T-helper 9 cell (primary cell): ENCODE data around the gene TMEM114.
A peak's percentile ranks its signal among the peaks of the same experiment; 100 is the strongest.

Experiments used
- DNase-seq: peaks from one replicate; pipeline ENCODE4 v3.0.0-alpha.2; 2020
- total RNA-seq, 2 donors: gene quantifications; one replicate each; lab custom pipeline; 2026; lab: John Stamatoyannopoulos, UW

The TMEM114 gene
- 0 reads per million in 2 donors for total RNA-seq

DNA sequence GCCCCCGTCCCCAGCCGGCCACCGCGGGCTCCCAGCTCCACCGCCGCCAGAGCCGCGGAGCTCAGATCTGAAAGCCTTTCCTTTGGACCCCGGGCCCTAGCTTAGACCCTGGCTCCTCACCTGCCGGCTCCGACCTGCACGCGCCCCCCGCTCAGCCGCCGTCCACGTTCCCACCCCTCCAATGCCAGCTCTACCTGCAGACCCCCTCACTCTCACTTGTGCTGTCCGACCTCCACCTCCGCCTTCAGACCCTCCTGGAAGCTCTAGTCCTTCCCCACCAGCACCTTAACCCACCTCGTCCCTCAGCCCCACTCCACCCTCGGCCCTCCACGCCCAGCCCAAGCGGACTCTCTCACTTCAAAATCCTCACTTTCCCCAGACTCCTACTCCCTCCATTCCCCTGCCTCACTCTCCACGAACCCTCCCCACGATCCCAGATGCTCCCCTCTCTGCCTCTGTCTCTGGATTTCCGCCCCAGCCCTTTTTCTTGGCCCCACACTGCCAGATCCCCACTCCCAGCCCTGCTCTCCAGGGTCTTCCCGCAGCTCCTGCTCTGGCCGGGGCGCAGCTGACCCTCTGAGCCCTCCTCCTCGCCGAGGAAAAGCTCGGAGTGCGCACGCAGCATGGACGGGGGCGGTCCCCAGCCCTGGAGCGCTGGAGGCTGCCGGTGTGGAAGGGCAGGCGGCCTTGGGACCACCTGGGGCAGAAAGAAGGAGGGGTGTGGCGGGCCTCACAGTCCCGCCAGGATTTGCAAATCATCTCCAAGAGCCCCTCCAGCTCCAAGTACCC is at the start of gene TMEM114:
TMEM114 (minus strand) TSS at position 612 of the 789 bp plus-strand sequence. CDS start 673 bp downstream, outside the sequence.
- no peak for DNase-seq

DNA sequence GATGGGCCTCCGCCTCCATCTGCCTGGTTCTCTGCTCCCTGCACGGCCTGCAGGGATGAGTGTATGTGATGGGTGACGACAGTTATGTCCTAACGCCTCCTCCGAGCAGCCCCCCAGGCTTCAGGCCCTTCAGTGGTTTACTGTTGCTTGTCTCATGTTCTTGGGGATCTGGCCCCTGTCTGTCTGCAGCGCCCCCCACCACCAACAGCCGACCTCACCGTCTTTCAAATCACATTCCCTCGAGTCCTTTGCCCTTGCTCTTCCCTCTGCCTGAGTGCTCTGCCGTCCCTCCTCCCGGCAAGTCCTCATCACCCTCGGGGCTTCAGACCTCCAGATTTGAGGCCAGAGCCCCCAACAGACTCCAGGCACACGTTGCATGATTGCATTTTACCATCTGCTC is 49.4 kb upstream of the TMEM114 start:
- no peak for DNase-seq

- no peak for DNase-seq
These were observed 44.9 kb upstream of the TMEM114 start for GRCh38 chr16:8634991-8635736.

DNA sequence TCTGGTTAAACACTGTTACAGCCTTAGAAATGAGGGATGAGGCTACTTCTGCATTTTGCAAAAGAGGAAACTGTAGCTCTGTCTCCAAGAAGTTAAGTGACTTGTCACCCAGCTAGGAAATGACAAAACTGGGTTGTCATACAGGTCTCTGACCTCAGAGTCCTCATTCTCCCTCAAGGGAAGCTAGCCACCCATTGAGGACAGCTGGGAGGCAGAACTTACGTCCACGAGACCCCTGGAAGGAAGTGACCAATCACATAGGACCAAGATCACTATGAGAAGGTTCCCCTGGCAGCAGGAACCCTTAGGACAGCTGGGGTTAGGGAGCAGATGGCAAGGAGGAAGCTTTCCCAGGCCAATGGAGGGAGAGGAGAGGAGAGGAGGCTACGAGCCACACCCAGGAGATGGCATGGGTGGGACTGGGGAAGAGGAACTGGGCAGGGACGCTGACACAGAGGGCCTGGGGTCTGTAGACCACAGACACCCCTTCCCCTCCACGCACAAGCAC is 42.4 kb upstream of the TMEM114 start:
- DNase-seq, result no peak

GRCh38 chr16:8631818-8632465 is 41.6 kb upstream of the TMEM114 start:
- no peak for DNase-seq

GRCh38 chr16:8631373-8631772 is 41.1 kb upstream of the TMEM114 start:
- DNase-seq, result no peak

DNA sequence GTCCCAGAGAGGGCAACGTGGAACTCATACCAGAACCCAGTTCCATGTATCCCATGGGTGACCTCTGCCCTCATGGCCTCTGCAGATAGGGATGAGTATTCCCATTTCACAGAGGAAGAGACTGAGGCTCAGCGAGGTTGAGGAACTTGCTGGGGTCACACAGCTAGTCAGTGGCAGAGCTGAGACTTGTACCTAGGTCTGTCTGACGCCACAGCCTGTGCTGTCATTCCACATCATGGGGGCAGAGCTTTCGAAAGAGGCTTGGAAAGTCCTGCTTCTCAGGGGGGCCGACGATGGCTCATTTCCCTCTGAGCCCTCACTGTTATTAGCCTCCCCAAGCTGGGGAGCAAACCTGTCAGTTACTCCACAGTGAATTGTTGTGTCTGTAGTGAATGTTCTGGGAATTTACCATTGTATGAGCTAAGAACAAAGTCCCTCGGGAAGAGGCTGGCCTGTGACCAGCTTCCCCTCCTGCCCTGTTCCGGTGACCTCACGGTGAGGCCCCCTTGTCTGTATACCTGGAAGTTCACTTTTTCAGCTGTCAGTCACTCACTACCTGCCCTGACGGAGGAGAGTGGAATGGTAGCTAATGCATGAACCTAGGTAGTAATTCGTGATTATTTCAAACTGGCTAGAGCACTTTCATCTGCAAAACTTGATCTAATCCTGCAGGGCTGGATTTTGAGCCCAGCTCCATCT is 40.1 kb upstream of the TMEM114 start:
- no peak for DNase-seq

DNA sequence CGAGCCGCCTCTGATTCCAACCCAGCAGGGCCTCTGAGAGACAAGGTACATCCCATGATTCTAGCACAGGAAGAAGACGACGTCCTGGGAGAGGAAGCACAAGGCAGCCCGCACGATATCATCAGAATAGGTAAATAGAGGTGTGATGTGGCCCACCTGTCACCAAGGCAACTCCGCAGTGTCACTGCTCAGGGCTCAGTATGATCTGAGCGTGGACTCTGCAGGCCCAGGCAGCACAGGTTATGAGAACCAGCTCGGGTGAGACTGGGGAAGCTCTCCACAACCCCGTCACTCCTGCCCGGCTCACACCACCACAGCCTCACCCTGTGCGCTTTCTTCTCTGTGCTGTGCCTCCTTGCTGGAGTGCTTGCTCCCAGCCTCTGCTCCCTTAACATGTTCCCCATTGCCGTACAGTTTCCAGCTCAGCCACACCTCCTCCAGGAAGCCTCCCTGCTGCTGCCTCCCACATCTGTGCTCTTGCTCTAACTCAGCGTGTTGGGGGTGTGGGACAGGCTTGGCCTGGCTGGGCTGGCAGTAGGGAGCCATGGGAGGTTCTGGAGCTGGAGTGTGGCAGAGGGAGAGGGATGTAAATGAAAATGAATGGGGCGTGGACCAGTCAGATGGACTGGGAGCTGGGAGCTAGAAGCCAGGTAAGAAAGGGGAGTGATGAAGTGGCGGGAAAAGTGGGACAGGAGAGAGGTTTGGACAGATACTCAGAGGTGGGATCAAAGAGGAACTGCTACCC is 38.8 kb upstream of the TMEM114 start:
- no peak for DNase-seq

- DNase-seq, result no peak
These were observed 37.1 kb upstream of the TMEM114 start for GRCh38 chr16:8627456-8627855.

GRCh38 chr16:8626946-8627345 is 36.6 kb upstream of the TMEM114 start:
- DNase-seq, result no peak

DNA sequence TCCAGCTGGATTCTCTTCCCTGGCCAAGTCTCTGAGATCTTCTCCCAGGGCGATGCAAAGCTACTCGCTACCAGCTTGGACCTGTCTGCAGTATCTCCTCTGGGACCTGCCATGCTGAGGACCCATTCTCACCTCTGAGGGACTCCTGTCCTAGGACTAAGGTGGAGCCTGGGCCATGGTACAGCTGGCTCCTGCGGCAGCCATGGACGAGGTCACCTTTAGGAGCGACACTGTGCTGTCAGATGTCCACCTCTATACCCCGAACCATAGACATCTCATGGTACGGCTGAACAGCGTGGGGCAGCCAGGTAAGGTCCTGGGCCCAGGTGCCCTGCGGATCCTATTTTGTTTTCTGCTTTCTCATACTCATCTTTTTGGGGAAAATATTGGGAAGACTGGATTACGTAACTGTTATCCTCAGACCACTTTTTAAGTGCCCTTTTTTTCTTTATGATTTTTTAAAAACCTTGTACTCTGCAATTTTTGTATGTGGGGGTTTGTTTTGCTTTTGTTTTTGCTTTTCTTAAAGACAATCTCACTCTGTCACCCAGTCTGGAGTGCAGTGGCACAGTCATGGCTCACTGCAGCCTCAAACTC is 35.3 kb upstream of the TMEM114 start:
- no peak for DNase-seq

- no peak for DNase-seq
These were observed 33.3 kb upstream of the TMEM114 start for GRCh38 chr16:8623634-8624033.

DNA sequence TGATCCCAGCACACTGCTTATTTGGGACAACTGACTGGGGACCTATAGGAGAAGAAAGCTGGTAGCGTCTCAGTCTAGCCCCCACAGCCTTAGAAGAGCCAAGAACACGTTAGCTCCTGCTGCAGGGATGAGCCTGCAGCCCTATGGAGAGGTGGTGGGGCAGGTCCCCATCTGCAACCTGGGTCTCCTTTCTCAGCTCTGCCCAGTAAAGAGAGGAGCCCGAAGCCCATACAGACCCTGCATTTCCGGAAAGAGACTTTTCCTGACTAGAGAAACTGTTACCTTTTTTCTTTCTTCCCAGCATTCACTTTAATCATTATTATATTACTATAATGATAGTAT is 32.0 kb upstream of the TMEM114 start:
- no peak for DNase-seq

DNA sequence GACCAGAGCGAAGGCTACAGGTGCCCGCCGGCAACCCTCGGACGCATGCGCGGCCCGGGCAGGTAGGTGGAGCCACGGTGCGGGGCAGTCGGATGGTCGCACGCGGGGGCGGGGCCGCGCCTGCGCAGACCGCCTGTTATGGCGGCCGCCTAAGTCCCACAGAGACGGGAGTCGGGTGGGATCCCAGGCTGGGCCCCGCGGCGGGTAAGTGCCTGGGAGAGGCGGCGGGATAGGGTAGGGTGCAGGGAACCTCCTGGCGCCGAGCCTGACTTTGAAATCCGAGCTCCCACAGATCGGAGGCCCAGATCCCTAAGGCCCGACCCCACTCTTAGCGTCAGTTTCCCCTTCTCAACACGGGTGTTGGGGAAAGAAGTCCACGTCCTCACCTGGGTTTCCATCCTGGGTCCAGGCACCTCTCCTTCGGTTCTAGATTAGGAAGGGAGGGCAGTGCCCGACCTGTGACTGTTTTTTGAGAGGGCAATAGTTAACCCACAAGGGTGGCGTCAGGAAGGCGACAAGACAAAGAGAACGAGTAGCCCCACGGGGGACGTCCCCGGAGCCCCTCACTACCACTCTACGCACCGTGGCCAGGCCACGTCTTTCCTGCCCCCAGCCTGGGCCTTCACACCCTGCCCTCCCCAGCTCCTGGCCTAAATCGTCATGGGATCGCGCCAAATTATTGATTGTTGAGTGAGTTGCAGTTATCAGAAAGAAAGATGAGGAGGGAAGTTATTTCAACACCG is 31.4 kb upstream of the TMEM114 start, which contains the start of gene METTL22:
METTL22 (plus strand) TSS at position 127 of the 743 bp plus-strand sequence. CDS start 3,968 bp downstream, outside the sequence.
- peak; percentile 93 for DNase-seq

- no peak for DNase-seq
These were observed 30.9 kb upstream of the TMEM114 start for GRCh38 chr16:8621222-8621571.

DNA sequence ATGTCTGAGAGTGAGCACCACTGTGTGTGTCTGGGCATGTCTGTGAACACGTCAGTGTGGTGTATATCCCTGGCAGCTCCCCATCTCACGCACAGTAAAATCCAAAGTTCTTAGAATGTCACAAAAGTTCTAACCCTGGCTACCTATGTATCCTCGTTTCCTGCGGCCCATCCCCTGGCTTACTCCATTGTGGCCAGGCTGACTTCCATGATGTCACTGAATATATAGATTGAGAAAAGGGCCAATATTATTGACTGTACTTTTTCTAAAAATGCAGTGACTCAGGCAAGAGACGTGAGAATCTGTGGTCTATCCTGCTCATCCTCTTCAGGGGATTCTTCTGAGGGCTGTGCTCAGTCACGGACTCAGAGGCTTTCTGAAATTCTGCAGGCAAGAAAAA is 30.2 kb upstream of the TMEM114 start:
- DNase-seq, result no peak

- no peak for DNase-seq
These were observed 29.5 kb upstream of the TMEM114 start for GRCh38 chr16:8619671-8620370.

DNA sequence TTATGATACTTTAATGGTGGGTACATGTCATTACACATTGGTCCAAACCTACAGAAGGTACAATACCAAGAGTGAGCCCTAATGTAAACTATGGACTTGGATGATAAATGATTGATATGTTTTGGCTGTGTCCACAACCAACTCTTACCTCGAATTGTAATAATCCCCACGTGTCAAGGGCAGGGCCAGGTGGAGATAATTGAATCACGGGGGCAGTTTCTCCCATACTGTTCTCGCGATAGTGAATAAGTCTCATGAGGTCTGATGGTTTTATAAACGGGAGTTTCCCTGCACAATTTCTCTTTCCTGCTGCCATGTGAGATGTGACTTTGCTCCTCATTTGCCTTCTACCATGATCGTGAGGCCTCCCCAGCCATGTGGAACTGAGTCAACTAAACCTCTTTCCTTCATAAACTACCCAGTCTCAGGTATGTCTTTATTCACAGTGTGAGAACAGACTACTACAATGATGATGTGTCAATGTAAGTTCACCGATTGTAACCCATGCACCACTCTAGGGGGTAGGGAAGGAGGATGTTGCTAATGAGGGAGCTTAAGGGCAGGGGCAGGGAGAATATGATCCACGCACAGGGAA is 24.2 kb upstream of the TMEM114 start:
- DNase-seq, result no peak

- no peak for DNase-seq
These were observed 21.7 kb upstream of the TMEM114 start for GRCh38 chr16:8611886-8612600.
